Gastrocnemius medialis (tissue), 4 donors: ENCODE results near the gene ARMC3.

Source experiments
- CTCF ChIP-seq, 5 experiments: fragments of 450-650 bp in 3 of 5; fragments of 200-600 bp in 2 of 5; sonication (generic) in 2 of 5; IDR thresholded peaks in 4 of 5; conservative IDR thresholded peaks in 1 of 5; 1 replicate in 4 of 5; 2 replicates in 1 of 5; pipeline ENCODE4 v1.5.1; 2016 to 2019; ENCODE audit warnings: antibody characterized with exemption in 5 of 5, mild to moderate bottlenecking in 3 of 5, moderate library complexity in 3 of 5
- POLR2A ChIP-seq, 2 donors: fragments of 450-650 bp; IDR thresholded peaks; one replicate each; pipeline ENCODE4 v1.6.1; 2017; ENCODE audit warnings: antibody characterized with exemption in 2 of 2, mild to moderate bottlenecking in 2 of 2, moderate library complexity in 2 of 2

DNA sequence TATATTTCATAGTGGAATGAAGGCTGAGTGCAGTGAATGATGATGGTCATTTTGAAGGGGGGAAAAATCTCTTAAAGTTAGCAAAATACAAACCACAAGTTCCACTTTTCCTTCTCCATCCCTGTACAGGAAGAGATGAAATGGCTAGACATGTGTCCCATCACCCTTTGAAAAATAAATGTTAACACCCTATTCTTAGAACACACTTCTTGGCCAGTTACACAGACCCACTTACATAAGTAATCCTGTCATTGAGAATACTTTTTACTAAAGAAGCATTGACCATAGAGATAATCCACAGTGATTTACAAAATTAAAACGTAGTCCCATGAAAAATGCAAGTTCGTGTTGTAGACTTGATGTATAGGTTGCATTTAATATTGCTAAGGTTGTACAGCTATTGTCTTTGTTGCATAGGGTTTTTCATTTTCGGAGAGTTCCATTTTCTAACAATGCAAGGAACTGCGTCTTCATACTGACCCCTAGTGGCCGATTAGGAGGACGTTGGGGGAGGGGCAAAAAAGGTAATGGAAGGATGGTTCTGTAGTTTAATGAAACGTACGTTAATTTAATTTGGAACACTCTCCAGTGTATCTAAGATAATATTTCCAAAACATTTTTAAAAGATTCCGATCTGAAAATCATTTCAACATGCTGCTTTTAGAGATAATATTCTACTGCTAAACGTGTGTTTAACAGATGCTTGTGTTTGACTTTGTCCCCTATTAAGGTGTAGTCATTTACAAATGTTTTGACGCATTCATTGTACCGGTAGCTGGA, 60.9 kb downstream of the ARMC3 start:
- TF ChIP-seq CTCF (IDR thresholded peaks at IDR 0.05 in 4 of 5, conservative IDR thresholded peaks at IDR 0.05 in 1 of 5): peak; percentile 78 to 90 (median 85)
- TF ChIP-seq POLR2A (IDR thresholded peaks at IDR 0.05): no peak
